GM21528 (cell line): Measurements from ENCODE around the gene BRINP1.
"Not testable (repeated sequence)": the region's sequence is repeated elsewhere in the genome, so short reads cannot be mapped to it uniquely, and the experiment has no call there.

ENCODE experiments used
- ATAC-seq: cut with Tn5 transposase; IDR thresholded peaks from one replicate; pipeline ENCODE4 v1.9.1; 2021; ENCODE audit warnings: mild to moderate bottlenecking, moderate library complexity; ENCODE audit not compliant: unreplicated experiment, low FRiP score

BRINP1 gene

DNA sequence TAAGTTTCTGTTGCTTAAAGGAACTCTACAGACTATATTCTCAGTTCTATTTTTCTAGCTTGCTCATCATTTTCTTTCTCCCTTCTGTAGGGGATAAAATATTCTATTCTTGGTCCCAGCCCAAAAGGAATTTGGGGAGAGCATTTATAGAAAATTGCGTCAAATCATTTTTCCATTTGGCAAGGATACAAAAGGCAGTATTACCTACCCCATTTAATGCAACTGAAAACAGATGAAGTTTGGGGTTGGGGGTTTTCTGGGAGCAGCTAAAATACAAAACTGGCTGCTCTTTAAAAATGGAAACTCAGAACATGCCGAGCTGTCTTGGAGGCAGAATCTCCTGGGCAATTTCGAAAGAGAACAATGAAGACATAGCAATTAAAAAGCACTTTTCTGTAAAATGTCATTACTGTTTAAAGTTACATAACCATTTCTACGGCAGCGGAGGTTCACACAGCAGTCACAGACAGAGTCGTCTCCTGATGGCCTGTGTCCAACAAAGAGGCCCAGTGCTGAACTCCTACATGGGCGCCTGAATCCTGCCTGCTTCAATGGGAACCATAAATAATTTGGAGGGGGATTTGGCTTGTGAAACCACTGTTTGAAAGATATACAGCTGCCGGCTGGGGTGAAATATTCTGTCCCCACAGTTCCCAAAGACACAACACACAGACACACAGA lies 152.4 kb downstream of the BRINP1 start:
- ATAC-seq: no peak

DNA sequence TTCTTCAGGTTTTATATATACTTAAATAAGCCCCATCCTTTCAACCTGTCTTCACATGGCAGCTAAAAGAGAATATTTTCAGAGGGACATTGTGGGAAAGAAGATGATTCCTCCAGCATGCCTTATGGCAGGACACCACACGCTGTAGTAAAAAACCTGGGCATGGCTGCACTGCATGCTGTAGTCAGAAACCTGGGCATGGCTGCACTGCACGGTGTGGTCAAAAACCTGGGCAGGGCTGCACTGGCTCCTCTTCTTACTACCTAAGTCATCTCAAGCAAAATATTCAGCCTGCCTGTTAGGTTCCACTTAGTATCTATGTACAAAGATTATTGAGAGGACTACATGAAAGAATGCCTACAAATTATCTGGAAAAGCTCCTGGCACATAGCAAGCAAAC lies 153.6 kb downstream of the BRINP1 start:
- no peak for ATAC-seq

DNA sequence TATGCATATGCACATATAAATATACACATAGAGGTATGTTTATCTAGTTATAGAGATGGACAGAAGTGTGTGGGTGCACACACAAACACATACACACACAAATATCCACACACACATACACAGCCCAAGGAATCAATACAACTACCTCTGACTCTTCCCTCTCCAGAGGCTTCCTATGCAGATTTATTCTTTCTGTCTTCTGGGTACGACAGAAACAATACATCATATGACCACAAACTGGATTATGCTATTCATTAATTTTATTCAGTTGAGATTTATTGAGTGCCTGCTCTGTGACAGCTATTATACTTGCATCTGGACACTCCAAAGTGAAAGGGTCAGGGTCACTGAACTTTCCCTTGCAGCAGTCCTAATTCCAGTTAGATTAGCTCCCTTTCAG lies 155.8 kb downstream of the BRINP1 start:
- ATAC-seq: no peak

DNA sequence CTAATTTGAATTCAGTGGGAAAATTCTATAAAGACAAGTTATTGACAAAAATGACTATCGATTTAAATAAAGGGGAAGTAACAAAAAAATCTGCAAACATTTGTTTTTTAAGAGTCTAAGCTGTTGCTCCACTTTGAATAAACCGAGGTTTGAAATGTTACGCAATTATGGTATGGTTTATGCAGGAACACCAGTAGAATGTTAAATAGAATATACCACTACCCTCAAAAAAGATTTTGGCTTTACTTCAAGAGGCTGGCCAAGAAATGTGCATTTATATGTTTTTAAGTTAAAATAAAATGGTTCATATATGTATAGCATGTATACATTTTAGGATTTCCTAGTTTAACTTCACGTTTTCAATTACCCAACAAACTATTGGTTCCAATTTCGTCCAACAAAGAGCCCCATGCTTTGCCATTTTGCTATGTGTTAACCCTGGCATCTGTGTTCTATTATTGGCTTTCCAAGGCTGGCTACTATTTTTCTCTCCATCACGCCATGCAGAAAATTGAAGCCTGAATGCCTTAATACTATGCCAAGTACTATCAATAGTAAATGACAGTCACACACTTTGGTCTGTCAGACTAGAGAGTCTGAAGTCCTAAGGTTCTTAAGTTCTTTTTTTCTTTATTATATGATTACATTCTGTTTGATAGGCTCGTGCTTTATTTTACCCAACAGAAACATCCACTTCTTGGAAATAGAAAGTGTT lies 171.2 kb downstream of the BRINP1 start:
- ATAC-seq: no peak

DNA sequence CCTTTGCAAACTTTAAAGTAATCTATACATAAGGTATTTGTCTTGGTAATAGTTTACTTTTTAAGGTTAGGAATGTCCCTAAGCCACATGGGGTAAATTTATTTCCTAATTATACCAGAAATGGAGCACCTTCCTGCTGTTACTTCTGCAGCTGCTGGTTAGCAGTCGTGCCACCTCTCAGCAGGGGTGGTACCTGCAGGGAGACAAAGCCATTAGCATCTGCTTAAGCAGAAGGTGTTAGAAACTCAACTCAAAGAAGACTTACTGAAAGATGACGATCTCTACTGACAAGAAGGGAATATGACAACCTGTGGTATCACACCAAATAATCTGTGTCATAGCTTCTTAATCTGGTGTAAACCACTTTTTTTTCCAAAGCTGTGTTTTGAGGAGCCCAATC lies 173.7 kb downstream of the BRINP1 start:
- ATAC-seq: no peak

GRCh38 chr9:119185298-119185697 lies 183.9 kb downstream of the BRINP1 start:
- no peak for ATAC-seq

- ATAC-seq: no peak
These were observed 184.8 kb downstream of the BRINP1 start for GRCh38 chr9:119184265-119184936.

DNA sequence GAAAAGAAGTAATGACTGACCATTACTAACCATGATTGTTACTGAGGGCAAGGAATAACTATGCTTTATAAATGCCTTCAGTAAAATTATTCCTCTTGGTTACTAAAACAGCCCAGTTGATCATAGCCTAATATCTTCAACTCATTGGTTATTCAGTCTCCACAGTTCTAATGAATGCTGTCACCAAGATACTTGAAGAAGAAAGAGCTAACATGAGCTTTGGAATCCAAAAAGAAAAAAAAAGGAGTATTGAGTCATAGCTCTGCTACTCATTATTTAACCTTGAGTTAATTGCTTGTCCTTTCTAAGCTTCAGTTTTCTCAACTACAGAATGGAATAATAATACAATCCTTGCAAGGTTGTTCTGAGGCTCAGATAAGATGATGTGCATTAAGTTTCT lies 187.7 kb downstream of the BRINP1 start:
- no peak for ATAC-seq

DNA sequence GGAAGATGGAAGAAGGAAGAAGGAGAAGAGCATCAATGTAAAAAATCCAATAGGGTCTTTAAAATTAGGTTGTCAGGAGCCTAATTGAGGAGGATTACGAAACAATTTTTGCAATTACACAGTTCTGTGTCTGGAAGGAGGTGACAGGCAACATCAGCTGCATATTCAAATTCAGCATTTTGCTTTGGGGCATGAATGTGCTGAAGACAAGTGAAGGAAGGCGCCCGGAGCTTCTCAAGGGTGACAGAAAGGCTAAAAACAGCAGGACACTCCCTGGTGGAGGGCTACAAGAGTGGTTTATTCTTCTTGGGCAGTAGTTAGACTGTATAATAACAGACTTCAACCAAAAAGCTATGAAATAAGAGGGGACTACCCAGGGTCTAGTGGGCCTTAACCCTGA lies 188.3 kb downstream of the BRINP1 start:
- no peak for ATAC-seq

DNA sequence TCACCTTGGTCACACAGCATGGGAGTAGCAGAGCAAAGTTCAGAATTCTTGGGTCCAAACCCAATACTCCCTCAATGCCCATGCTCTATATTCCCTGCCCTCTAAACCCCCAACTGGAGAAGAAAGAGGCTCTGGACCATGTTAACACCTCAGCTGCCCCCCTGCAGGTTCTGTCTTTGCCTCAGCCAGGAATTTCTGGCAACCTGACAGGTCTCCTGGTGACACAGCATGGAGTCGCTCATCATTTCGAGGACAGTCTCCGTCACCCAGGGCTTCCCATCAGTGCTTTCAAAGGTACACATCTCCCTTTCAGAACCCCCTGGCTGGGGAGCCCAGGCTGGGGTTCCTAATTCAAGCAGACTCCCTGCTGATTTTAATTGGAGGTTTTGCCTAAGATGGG lies 189.5 kb downstream of the BRINP1 start:
- ATAC-seq: no peak

DNA sequence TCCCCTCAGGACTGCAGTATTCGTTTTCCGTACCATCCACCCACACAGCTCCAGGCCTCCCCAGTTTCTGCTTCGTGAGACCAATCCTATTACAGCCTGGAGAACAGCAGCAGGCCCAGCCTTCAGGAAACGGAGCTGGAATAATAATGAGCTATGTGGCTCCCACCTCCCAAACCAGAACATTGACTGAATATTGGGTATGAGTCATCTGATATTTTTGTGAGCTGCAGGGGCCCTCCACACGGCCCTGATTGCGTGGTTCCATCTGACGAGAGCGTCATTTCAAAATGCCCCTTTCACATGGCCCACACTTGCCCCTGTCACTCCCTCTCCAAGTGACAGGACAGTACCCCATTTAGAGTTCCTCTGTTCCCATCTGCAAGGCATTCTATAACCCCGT lies 192.0 kb downstream of the BRINP1 start:
- ATAC-seq: no peak

- no peak for ATAC-seq
These were observed 193.7 kb downstream of the BRINP1 start for GRCh38 chr9:119175581-119175980.

- not testable (repeated sequence) for ATAC-seq
These were observed 200.0 kb downstream of the BRINP1 start for GRCh38 chr9:119169222-119169621.

GRCh38 chr9:119167876-119168275 lies 201.4 kb downstream of the BRINP1 start:
- ATAC-seq: no peak

DNA sequence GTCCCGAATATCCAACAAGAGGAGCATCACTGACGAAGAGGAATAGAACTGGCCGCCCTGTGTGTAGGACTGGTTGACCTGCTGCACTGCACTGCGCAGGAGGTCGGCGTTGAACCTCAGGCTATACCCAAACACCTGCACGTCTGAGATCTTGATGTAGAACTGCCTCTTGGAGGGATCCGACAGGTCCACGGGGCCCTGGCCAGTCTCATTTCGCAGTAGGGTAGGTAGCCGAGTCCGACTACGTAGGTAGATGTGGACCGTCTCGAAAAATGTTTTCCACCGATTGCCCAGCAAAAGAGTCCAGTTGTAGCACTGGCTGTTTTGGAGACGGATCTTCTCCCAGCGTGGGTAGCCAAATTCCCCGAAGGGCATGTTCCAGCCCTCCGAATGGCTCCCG lies 202.0 kb downstream of the BRINP1 start:
- ATAC-seq: no peak

GRCh38 chr9:119166096-119166495 lies 203.1 kb downstream of the BRINP1 start:
- ATAC-seq: no peak

- no peak for ATAC-seq
These were observed 204.1 kb downstream of the BRINP1 start for GRCh38 chr9:119165131-119165530.

GRCh38 chr9:119164716-119165115 lies 204.5 kb downstream of the BRINP1 start:
- ATAC-seq: no peak

DNA sequence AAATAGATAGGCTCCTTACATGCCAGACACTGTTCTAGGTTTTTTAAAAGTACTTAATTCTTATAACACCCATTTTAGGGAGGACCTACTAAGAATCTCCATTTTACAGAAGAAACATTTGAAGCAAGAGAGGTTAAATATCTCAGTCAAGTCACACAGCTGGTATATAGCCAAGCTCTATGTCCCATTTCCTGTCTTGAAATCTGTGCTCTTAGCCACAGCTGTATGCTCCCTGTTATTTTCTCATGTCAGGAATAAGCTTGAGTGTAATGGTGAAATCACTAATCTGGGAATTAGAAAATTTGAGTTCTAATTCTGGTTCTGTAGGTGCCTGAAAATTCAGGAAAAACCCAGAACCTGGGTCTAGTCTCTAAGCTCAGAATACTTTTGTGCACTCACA lies 208.7 kb downstream of the BRINP1 start:
- ATAC-seq: no peak

DNA sequence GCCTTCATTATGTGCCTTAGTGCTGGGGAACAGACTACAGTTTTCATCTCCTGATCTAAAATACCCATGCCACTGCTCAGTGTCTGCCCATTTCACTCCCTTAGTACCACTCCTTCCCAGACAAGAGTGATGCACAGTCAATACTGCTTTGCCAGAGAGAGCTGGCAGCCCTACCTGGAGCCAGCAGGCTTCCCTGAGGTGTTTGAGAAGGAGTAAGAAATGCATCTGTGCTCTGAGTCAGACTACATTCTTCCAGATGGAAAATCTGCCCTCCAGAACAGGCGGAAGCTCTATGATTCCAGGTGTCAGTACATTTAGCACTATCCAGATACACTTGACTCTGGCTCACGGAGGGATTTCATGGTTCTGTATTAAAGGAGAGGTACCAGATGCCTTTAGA lies 209.8 kb downstream of the BRINP1 start:
- no peak for ATAC-seq

DNA sequence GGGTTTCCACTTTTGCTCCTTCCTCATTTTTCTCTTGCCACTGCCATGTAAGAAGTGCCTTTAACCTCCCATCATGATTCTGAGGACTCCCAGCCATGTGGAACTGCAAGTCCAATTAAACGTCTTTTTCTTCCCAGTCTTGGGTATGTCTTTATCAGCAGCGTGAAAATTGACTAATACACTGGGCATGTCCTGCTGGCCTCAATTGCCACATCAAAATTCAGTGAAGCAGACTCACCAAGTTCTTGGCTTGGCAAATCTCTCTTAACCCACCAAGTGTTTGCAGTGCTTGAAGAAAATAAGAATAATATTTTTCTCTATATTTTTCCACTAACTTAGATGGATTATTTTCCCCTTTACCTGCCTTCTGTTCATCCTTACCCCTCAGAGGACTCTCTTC lies 212.0 kb downstream of the BRINP1 start:
- no peak for ATAC-seq

- ATAC-seq: no peak
These were observed 212.9 kb downstream of the BRINP1 start for GRCh38 chr9:119156354-119156753.
